Measurements from ENCODE around the gene BNIP5.

- TF ChIP-seq CTCF (IDR thresholded peaks at IDR 0.05) (no peak), POLR2A (IDR thresholded peaks at IDR 0.05) (no peak)
Observed at GRCh38 chr6:36285797-36286196, 50.9 kb downstream of the BNIP5 start.

All from testis (tissue), 2 donors.